GM23338 (cell line): ENCODE measurements around the gene NUCKS1. TPM values are rescaled to one million over a fixed set of nuclear protein-coding genes. Genes with fewer than 3 reads are reported as not detected.
A peak's percentile ranks its signal among the peaks of the same experiment; 100 is the strongest.

Experiments used
- ATAC-seq: fragments of 200-7000 bp; cut with Tn5 transposase; 3 replicates; pipeline ENCODE4 v1.9.1; 2020
- DNase-seq: peaks from one replicate; pipeline ENCODE4 v3.0.0-alpha.2; 2015; ENCODE audit warnings: low spot score
- H2AFZ ChIP-seq: fragments of 200-600 bp; sonication (generic); 2 replicates; pipeline ENCODE4 v1.8.0; 2016; ENCODE audit warnings: antibody characterized with exemption, mild to moderate bottlenecking, moderate library complexity
- H3F3A ChIP-seq: fragments of 200-600 bp; sonication (generic); replicated peaks from 2 replicates; pipeline ENCODE4 v1.8.0; 2017; ENCODE audit warnings: antibody characterized with exemption, mixed run types, low read depth
- H3K27ac ChIP-seq: fragments of 200-600 bp; sonication (generic); 2 replicates; pipeline ENCODE4 v1.6.1; 2016; ENCODE audit warnings: low read depth
- H3K27me3 ChIP-seq: fragments of 200-600 bp; sonication (generic); 2 replicates; pipeline ENCODE4 v1.8.0; 2016; ENCODE audit warnings: mild to moderate bottlenecking, mixed run types, moderate library complexity; ENCODE audit not compliant: insufficient read depth
- H3K36me3 ChIP-seq: fragments of 200-600 bp; sonication (generic); 2 replicates; pipeline ENCODE4 v1.8.0; 2016; ENCODE audit warnings: mild to moderate bottlenecking; ENCODE audit not compliant: insufficient read depth
- H3K4me1 ChIP-seq: fragments of 200-600 bp; sonication (generic); 2 replicates; pipeline ENCODE4 v1.8.0; 2016; ENCODE audit warnings: mild to moderate bottlenecking, moderate library complexity; ENCODE audit not compliant: insufficient read depth
- H3K4me2 ChIP-seq: fragments of 200-600 bp; sonication (generic); 2 replicates; pipeline ENCODE4 v1.7.1; 2017; ENCODE audit warnings: mixed run types
- H3K4me3 ChIP-seq: fragments of 200-600 bp; sonication (generic); 2 replicates; pipeline ENCODE4 v1.6.1; 2016; ENCODE audit warnings: mixed run types
- H3K79me2 ChIP-seq: fragments of 200-600 bp; sonication (generic); replicated peaks from 2 replicates; pipeline ENCODE4 v1.8.0; 2017; ENCODE audit warnings: mild to moderate bottlenecking; ENCODE audit not compliant: insufficient read depth
- H3K9me2 ChIP-seq: fragments of 200-600 bp; sonication (generic); 2 replicates; pipeline ENCODE4 v1.8.0; 2017; ENCODE audit not compliant: insufficient read depth
- H4K20me1 ChIP-seq: fragments of 200-600 bp; sonication (generic); replicated peaks from 2 replicates; pipeline ENCODE4 v1.8.0; 2017; ENCODE audit warnings: mild to moderate bottlenecking; ENCODE audit not compliant: insufficient read depth
- H3K27ac Mint-ChIP-seq: 2 replicates; pipeline ENCODE4 v1.8.0; 2020; ENCODE audit warnings: inconsistent platforms, mild to moderate bottlenecking, moderate library complexity, mixed read lengths
- H3K27me3 Mint-ChIP-seq: 3 replicates; pipeline ENCODE4 v1.8.0; 2022; ENCODE audit warnings: low read depth, mild to moderate bottlenecking, moderate library complexity, mixed read lengths, inconsistent platforms; ENCODE audit not compliant: insufficient read depth, poor library complexity
- H3K36me3 Mint-ChIP-seq: 3 replicates; pipeline ENCODE4 v1.8.0; 2021; ENCODE audit warnings: low read depth, mild to moderate bottlenecking, inconsistent platforms, moderate library complexity, mixed read lengths
- H3K4me1 Mint-ChIP-seq: 3 replicates; pipeline ENCODE4 v1.8.0; 2020; ENCODE audit warnings: mild to moderate bottlenecking, inconsistent platforms, mixed read lengths
- H3K4me3 Mint-ChIP-seq: 3 replicates; pipeline ENCODE4 v1.8.0; 2021; ENCODE audit warnings: moderate library complexity, mild to moderate bottlenecking, inconsistent platforms, mixed read lengths
- H3K9me3 Mint-ChIP-seq: 3 replicates; pipeline ENCODE4 v1.8.0; 2020; ENCODE audit warnings: moderate library complexity, mild to moderate bottlenecking, inconsistent platforms, mixed read lengths
- CREB1 ChIP-seq: fragments of 250-450 bp; sonication (Bioruptor Pico); IDR thresholded peaks from 2 replicates; pipeline ENCODE4 v1.5.0; 2020; ENCODE audit warnings: low read depth, mild to moderate bottlenecking, moderate library complexity
- EZH2 ChIP-seq: fragments of 200-600 bp; sonication (generic); IDR thresholded peaks from one replicate; pipeline ENCODE4 v1.8.0; 2017; ENCODE audit warnings: antibody characterized with exemption, mild to moderate bottlenecking, low read depth; ENCODE audit not compliant: unreplicated experiment
- EZH2phosphoT487 ChIP-seq: fragments of 200-600 bp; sonication (generic); IDR thresholded peaks from one replicate; pipeline ENCODE4 v1.8.1; 2018; ENCODE audit warnings: antibody characterized with exemption; ENCODE audit not compliant: unreplicated experiment
- JUNB ChIP-seq: IDR thresholded peaks from one replicate; pipeline ENCODE4 v1.6.1; 2016; ENCODE audit warnings: antibody characterized with exemption; ENCODE audit not compliant: unreplicated experiment
- NANOG ChIP-seq: IDR thresholded peaks from 2 replicates; pipeline ENCODE4 v1.6.1; 2016; ENCODE audit warnings: antibody characterized with exemption, borderline replicate concordance
- STAT1 ChIP-seq: IDR thresholded peaks from one replicate; pipeline ENCODE4 v1.6.1; 2016; ENCODE audit warnings: antibody characterized with exemption; ENCODE audit not compliant: unreplicated experiment
- ZNF114 ChIP-seq: fragments of 250-450 bp; sonication (Bioruptor Pico); IDR thresholded peaks from 2 replicates; pipeline ENCODE4 v1.5.0; 2020; ENCODE audit warnings: mild to moderate bottlenecking, moderate library complexity
- ZNF331 ChIP-seq: fragments of 250-450 bp; sonication (Bioruptor Pico); IDR thresholded peaks from 2 replicates; pipeline ENCODE4 v1.5.0; 2020; ENCODE audit warnings: low read depth, mild to moderate bottlenecking, moderate library complexity
- polyA plus RNA-seq: library from polyadenylated mRNA; unstranded; fragments of >200 nt; fragmentation: Nextera tagmentation; extraction: Ambion mirVana; gene quantifications from 2 replicates; pipeline ENCODE4 v1.2.1, GENCODE V29; 2016
- total RNA-seq: library from RNA; depleted of rRNA; stranded (reverse); fragments of >200 nt; shearing (Covaris generic); gene quantifications from 2 replicates; pipeline ENCODE4 v1.2.3, GENCODE V29; 2014
- TF ChIP-seq, protein P1 (sequence below), 2 experiments: fragments of 200-600 bp in 1 of 2; sonication (generic) in 1 of 2; conservative IDR thresholded peaks; 2 replicates each; pipeline versions ENCODE4 v1.5.1 to v1.6.1; 2016 to 2017; ENCODE audit warnings: antibody characterized with exemption in 2 of 2, low read depth in 2 of 2, mild to moderate bottlenecking in 2 of 2, moderate library complexity in 1 of 2
- TF ChIP-seq, protein P2 (sequence below): IDR thresholded peaks from 2 replicates; pipeline ENCODE4 v1.6.1; 2016; ENCODE audit warnings: antibody characterized with exemption
- TF ChIP-seq, protein P3 (sequence below): fragments of 250-450 bp; sonication (Bioruptor Pico); IDR thresholded peaks from 2 replicates; pipeline ENCODE4 v1.5.0; 2020; ENCODE audit warnings: mild to moderate bottlenecking, moderate library complexity

Gene NUCKS1
- total and polyA plus RNA-seq, 2 experiments from 2014 or later: 255 to 307 TPM

DNA sequence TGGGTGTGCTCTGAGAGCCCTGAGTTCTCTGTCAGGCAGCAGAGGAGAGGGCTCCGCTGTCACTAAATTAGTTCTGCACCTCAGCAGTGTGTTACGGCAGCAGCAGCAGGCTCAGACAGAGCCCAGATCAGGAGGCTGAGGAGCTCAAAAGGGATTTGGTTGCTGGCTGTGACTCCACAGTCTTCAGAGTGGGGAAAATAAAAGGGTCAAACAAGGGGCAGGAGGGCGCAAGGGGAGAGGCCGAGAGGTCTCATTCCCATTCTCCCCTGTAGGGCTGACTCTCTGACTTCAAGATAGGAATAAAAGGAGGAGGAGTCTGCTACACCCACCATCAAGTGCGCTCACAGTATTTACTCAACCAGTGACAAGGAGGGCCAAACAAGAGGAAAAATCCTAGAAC is 60.5 kb downstream of the NUCKS1 start (continued):
- TF ChIP-seq, protein P1, sequence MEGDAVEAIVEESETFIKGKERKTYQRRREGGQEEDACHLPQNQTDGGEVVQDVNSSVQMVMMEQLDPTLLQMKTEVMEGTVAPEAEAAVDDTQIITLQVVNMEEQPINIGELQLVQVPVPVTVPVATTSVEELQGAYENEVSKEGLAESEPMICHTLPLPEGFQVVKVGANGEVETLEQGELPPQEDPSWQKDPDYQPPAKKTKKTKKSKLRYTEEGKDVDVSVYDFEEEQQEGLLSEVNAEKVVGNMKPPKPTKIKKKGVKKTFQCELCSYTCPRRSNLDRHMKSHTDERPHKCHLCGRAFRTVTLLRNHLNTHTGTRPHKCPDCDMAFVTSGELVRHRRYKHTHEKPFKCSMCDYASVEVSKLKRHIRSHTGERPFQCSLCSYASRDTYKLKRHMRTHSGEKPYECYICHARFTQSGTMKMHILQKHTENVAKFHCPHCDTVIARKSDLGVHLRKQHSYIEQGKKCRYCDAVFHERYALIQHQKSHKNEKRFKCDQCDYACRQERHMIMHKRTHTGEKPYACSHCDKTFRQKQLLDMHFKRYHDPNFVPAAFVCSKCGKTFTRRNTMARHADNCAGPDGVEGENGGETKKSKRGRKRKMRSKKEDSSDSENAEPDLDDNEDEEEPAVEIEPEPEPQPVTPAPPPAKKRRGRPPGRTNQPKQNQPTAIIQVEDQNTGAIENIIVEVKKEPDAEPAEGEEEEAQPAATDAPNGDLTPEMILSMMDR (conservative IDR thresholded peaks at IDR 0.05; ENCODE audit: low read depth in 2 of 2): no peak
- no peak for TF ChIP-seq CREB1
- TF ChIP-seq, protein P2, sequence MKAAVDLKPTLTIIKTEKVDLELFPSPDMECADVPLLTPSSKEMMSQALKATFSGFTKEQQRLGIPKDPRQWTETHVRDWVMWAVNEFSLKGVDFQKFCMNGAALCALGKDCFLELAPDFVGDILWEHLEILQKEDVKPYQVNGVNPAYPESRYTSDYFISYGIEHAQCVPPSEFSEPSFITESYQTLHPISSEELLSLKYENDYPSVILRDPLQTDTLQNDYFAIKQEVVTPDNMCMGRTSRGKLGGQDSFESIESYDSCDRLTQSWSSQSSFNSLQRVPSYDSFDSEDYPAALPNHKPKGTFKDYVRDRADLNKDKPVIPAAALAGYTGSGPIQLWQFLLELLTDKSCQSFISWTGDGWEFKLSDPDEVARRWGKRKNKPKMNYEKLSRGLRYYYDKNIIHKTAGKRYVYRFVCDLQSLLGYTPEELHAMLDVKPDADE: no peak

DNA sequence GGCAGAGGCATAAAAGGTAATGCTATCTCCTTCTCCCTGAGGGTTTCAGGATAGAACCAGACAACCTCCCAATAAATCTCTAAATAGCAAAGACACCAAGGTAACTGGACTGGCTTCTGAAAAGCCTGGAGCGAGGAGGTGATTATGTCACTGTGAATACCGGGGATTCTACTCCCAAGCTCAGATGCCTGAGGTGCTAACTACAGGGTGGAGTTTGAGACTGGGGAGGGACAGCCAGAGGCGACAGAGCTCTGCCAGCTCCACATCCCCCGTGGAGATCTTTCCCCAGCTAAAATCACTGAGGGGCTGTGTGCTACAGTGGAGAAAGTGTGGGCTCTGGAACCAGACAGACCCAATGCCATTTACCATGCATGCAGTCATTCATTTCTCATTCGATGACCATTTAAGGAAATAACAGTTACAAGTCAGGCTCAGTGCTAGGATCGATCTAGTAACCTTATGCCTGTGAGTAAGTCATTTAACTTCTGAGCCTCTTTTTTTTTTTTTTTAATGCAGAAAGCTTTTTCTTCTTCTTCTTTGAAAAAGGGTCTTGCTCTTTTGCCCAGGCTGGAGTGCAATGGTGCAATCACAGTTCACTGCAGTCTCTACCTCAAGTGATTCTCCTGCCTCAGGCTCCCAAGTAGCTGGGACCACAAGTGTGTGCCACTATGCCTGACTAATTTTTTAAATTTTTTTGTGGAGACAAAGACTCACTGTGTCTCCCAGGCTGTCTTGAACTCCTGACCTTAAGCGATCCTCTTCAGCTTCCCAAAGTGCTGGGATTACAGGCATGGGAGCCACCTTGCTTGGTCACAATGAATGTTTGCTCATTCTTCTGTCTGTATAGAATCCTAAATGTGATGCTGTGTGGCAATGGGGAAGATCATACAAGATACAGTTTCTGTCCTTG is 61.6 kb downstream of the NUCKS1 start:
- Histone ChIP-seq H3K4me3 (no peak overlapping the region), H3K27ac (no peak overlapping the region), H3F3A (no peaks in the 10 kb centered on the region), H3K36me3 (no peaks in the 10 kb centered on the region), H3K9me2 (no peaks in the 10 kb centered on the region; the same call in 1 of the 2 replicates), H4K20me1 (no peaks in the 10 kb centered on the region), H3K4me2 (no peak overlapping the region), H3K79me2 (no peaks in the 10 kb centered on the region), H2AFZ (peak overlapping the region; percentile 34; the same call in 1 of the 2 replicates), H3K4me1 (peaks cover 9% of the 10 kb centered on the region), H3K27me3 (no peaks in the 10 kb centered on the region)
- no peak overlapping the region for H3K27ac Mint-ChIP-seq
- DNase-seq (no peak), ATAC-seq (no peak; the same call in 2 of the 3 replicates)
- no peak overlapping the region; the same call in 2 of the 3 replicates for H3K4me3 Mint-ChIP-seq
- H3K27me3 Mint-ChIP-seq: peaks cover 15% of the 10 kb centered on the region
- H3K9me3 Mint-ChIP-seq: no peaks in the 10 kb centered on the region; the same call in 2 of the 3 replicates
- no peaks in the 10 kb centered on the region for H3K36me3 Mint-ChIP-seq
- H3K4me1 Mint-ChIP-seq: peaks cover 26% of the 10 kb centered on the region
- TF ChIP-seq, protein P3, sequence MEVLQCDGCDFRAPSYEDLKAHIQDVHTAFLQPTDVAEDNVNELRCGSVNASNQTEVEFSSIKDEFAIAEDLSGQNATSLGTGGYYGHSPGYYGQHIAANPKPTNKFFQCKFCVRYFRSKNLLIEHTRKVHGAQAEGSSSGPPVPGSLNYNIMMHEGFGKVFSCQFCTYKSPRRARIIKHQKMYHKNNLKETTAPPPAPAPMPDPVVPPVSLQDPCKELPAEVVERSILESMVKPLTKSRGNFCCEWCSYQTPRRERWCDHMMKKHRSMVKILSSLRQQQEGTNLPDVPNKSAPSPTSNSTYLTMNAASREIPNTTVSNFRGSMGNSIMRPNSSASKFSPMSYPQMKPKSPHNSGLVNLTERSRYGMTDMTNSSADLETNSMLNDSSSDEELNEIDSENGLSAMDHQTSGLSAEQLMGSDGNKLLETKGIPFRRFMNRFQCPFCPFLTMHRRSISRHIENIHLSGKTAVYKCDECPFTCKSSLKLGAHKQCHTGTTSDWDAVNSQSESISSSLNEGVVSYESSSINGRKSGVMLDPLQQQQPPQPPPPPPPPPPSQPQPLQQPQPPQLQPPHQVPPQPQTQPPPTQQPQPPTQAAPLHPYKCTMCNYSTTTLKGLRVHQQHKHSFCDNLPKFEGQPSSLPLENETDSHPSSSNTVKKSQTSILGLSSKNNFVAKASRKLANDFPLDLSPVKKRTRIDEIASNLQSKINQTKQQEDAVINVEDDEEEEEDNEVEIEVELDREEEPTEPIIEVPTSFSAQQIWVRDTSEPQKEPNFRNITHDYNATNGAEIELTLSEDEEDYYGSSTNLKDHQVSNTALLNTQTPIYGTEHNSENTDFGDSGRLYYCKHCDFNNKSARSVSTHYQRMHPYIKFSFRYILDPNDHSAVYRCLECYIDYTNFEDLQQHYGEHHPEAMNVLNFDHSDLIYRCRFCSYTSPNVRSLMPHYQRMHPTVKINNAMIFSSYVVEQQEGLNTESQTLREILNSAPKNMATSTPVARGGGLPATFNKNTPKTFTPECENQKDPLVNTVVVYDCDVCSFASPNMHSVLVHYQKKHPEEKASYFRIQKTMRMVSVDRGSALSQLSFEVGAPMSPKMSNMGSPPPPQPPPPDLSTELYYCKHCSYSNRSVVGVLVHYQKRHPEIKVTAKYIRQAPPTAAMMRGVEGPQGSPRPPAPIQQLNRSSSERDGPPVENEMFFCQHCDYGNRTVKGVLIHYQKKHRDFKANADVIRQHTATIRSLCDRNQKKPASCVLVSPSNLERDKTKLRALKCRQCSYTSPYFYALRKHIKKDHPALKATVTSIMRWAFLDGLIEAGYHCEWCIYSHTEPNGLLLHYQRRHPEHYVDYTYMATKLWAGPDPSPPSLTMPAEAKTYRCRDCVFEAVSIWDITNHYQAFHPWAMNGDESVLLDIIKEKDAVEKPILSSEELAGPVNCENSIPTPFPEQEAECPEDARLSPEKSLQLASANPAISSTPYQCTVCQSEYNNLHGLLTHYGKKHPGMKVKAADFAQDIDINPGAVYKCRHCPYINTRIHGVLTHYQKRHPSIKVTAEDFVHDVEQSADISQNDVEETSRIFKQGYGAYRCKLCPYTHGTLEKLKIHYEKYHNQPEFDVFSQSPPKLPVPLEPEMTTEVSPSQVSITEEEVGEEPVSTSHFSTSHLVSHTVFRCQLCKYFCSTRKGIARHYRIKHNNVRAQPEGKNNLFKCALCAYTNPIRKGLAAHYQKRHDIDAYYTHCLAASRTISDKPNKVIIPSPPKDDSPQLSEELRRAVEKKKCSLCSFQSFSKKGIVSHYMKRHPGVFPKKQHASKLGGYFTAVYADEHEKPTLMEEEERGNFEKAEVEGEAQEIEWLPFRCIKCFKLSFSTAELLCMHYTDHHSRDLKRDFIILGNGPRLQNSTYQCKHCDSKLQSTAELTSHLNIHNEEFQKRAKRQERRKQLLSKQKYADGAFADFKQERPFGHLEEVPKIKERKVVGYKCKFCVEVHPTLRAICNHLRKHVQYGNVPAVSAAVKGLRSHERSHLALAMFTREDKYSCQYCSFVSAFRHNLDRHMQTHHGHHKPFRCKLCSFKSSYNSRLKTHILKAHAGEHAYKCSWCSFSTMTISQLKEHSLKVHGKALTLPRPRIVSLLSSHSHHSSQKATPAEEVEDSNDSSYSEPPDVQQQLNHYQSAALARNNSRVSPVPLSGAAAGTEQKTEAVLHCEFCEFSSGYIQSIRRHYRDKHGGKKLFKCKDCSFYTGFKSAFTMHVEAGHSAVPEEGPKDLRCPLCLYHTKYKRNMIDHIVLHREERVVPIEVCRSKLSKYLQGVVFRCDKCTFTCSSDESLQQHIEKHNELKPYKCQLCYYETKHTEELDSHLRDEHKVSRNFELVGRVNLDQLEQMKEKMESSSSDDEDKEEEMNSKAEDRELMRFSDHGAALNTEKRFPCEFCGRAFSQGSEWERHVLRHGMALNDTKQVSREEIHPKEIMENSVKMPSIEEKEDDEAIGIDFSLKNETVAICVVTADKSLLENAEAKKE (CRISPR knock-in tag): no peak
- TF ChIP-seq EZH2phosphoT487: no peak
- no peak for TF ChIP-seq JUNB
- no peak for TF ChIP-seq EZH2
- TF ChIP-seq ZNF114: no peak
- TF ChIP-seq CREB1: no peak
- TF ChIP-seq STAT1: no peak
- no peak for TF ChIP-seq ZNF331
- no peak for TF ChIP-seq NANOG
